Measurements from ENCODE around the gene SLIT3.
"Not testable (repeated sequence)": the region's sequence is repeated elsewhere in the genome, so short reads cannot be mapped to it uniquely, and the experiment has no call there.

Gene SLIT3

GRCh38 chr5:168654211-168654721, 646.7 kb downstream of the SLIT3 start:
- no peak for DNase-seq

- no peak for DNase-seq
These were observed 647.3 kb downstream of the SLIT3 start for GRCh38 chr5:168653626-168654025.

- DNase-seq, result no peak
These were observed 649.3 kb downstream of the SLIT3 start for GRCh38 chr5:168651648-168652047.

GRCh38 chr5:168649306-168649705, 651.6 kb downstream of the SLIT3 start:
- DNase-seq, result no peak

GRCh38 chr5:168648576-168648975, 652.4 kb downstream of the SLIT3 start:
- no peak for DNase-seq

GRCh38 chr5:168648016-168648415, 652.9 kb downstream of the SLIT3 start:
- DNase-seq, result no peak

- no peak for DNase-seq
These were observed 653.9 kb downstream of the SLIT3 start for GRCh38 chr5:168647083-168647482.

GRCh38 chr5:168646335-168646734, 654.6 kb downstream of the SLIT3 start:
- DNase-seq, result no peak

GRCh38 chr5:168645195-168645594, 655.7 kb downstream of the SLIT3 start:
- DNase-seq, result no peak

- DNase-seq, result no peak
These were observed 658.9 kb downstream of the SLIT3 start for GRCh38 chr5:168642019-168642418.

- not testable (repeated sequence) for DNase-seq
These were observed 662.1 kb downstream of the SLIT3 start for GRCh38 chr5:168638846-168639245.

GRCh38 chr5:168637793-168638192, 663.1 kb downstream of the SLIT3 start:
- DNase-seq, result no peak

GRCh38 chr5:168637281-168637680, 663.7 kb downstream of the SLIT3 start:
- no peak for DNase-seq

GRCh38 chr5:168630958-168631357, 670.0 kb downstream of the SLIT3 start:
- not testable (repeated sequence) for DNase-seq

GRCh38 chr5:168624850-168625364, 676.0 kb downstream of the SLIT3 start:
- DNase-seq, result no peak

GRCh38 chr5:168620807-168621206, 680.1 kb downstream of the SLIT3 start:
- DNase-seq, result no peak

- DNase-seq, result no peak
These were observed 686.3 kb downstream of the SLIT3 start for GRCh38 chr5:168614661-168615060.

- no peak for DNase-seq
These were observed 686.9 kb downstream of the SLIT3 start for GRCh38 chr5:168613996-168614395.

GRCh38 chr5:168613396-168613795, 687.5 kb downstream of the SLIT3 start:
- DNase-seq, result no peak

- no peak for DNase-seq
These were observed 687.9 kb downstream of the SLIT3 start for GRCh38 chr5:168612996-168613395.

GRCh38 chr5:168612123-168612522, 688.8 kb downstream of the SLIT3 start:
- no peak for DNase-seq

Data from activated CD4-positive, alpha-beta T cell treated with anti-CD3 and anti-CD28 coated beads, Interleukin-2, amount 50 U/mL, for 48 hours (primary cell).